Type B pancreatic cell (in vitro differentiated cells): ENCODE results near the gene ZYG11A. TPM values are rescaled to one million over a fixed set of nuclear protein-coding genes. Genes with fewer than 3 reads are reported as not detected.
A peak's percentile ranks its signal among the peaks of the same experiment; 100 is the strongest.
"Not testable (repeated sequence)": the region's sequence is repeated elsewhere in the genome, so short reads cannot be mapped to it uniquely, and the experiment has no call there.

Experiments used
- DNase-seq: peaks from one replicate; pipeline ENCODE4 v3.0.0; 2021; ENCODE audit warnings: mixed read lengths; ENCODE audit not compliant: unreplicated experiment; ENCODE audit errors: extremely low spot score
- H3K27ac Mint-ChIP-seq: 2 replicates; pipeline ENCODE4 v1.8.0; 2021; ENCODE audit warnings: mild to moderate bottlenecking, mixed read lengths
- H3K27me3 Mint-ChIP-seq: 2 replicates; pipeline ENCODE4 v1.8.0; 2021; ENCODE audit warnings: mixed read lengths
- H3K36me3 Mint-ChIP-seq: 2 replicates; pipeline ENCODE4 v1.8.0; 2021; ENCODE audit warnings: mixed read lengths
- H3K4me1 Mint-ChIP-seq: one replicate; pipeline ENCODE4 v1.8.0; 2021; ENCODE audit warnings: mixed read lengths; ENCODE audit not compliant: unreplicated experiment
- H3K4me3 Mint-ChIP-seq: 2 replicates; pipeline ENCODE4 v1.8.0; 2021; ENCODE audit warnings: mild to moderate bottlenecking, mixed read lengths
- H3K9me3 Mint-ChIP-seq: 2 replicates; pipeline ENCODE4 v1.8.0; 2021; ENCODE audit warnings: mixed read lengths
- total RNA-seq: library from RNA; stranded (reverse); gene quantifications from 2 replicates; pipeline ENCODE4 v1.2.1, GENCODE V29; 2021; ENCODE audit warnings: low replicate concordance
- TF ChIP-seq, protein P1 (sequence below): fragments of 200-600 bp; sonication (generic); conservative IDR thresholded peaks from 2 replicates; pipeline ENCODE4 v1.5.0; 2021; ENCODE audit warnings: antibody characterized with exemption, mild to moderate bottlenecking

Gene ZYG11A
- total RNA-seq, 1 donor from 2014 or later, result 0.31 TPM

DNA sequence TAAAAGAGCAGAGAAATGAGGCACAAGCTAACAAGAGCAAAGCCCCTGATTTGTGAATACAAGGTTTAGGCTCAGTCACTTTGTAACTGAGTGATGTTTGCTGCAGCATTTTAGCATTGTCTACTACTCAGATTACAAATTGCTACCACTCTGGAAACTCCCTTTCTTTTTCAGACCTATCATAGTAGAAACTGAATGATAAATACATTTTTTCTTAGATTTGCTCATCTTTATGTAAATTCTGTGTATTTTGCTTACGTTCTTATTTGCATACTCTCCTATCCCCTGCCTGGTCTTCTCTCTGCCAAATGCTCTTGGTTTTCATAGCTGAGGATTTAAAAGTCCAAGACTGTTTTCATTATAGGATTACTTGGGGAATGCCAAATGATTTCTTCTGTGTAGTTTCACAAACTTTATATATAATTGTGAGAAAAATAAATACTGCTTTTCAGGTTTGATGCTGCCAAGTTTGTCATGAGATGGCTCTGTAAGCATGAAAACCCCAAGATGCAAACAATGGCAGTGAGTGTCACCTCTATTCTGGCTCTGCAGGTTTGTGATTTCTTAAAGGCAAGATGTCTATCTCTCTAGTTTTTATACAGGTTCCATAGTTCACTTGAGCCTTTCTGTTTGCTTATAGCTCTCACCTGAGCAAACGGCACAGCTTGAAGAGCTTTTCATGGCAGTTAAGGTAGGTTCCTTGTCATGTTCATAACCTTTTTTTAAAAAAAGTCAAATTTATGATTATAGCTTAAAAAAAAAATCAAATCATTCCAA is 24.7 kb downstream of the ZYG11A start:
- Mint-ChIP-seq H3K36me3 (no peaks in the 10 kb centered on the region), H3K27me3 (no peaks in the 10 kb centered on the region), H3K27ac (peak overlapping the region; percentile 0), H3K4me1 (peaks cover 5% of the 10 kb centered on the region), H3K9me3 (no peaks in the 10 kb centered on the region), H3K4me3 (no peak overlapping the region)
- TF ChIP-seq, protein P1, sequence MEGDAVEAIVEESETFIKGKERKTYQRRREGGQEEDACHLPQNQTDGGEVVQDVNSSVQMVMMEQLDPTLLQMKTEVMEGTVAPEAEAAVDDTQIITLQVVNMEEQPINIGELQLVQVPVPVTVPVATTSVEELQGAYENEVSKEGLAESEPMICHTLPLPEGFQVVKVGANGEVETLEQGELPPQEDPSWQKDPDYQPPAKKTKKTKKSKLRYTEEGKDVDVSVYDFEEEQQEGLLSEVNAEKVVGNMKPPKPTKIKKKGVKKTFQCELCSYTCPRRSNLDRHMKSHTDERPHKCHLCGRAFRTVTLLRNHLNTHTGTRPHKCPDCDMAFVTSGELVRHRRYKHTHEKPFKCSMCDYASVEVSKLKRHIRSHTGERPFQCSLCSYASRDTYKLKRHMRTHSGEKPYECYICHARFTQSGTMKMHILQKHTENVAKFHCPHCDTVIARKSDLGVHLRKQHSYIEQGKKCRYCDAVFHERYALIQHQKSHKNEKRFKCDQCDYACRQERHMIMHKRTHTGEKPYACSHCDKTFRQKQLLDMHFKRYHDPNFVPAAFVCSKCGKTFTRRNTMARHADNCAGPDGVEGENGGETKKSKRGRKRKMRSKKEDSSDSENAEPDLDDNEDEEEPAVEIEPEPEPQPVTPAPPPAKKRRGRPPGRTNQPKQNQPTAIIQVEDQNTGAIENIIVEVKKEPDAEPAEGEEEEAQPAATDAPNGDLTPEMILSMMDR, result no peak
- no peak for DNase-seq

DNA sequence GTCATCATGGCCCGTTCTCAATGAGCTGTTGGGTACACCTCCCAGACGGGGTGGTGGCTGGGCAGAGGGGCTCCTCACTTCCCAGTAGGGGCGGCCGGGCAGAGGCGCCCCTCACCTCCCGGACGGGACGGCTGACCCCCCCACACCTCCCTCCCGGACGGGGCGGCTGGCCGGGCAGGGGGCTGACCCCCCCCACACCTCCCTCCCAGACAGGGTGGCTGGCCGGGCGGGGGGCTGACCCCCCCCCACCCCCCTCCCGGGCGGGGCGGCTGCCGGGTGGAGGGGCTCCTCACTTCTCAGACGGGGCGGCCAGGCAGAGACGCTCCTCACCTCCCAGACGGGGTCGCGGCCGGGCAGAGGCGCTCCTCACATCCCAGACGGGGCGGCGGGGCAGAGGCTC is 27.2 kb downstream of the ZYG11A start:
- not testable (repeated sequence) for H3K4me3 Mint-ChIP-seq, H3K4me1 Mint-ChIP-seq, H3K9me3 Mint-ChIP-seq, H3K36me3 Mint-ChIP-seq, DNase-seq, H3K27ac Mint-ChIP-seq, H3K27me3 Mint-ChIP-seq

DNA sequence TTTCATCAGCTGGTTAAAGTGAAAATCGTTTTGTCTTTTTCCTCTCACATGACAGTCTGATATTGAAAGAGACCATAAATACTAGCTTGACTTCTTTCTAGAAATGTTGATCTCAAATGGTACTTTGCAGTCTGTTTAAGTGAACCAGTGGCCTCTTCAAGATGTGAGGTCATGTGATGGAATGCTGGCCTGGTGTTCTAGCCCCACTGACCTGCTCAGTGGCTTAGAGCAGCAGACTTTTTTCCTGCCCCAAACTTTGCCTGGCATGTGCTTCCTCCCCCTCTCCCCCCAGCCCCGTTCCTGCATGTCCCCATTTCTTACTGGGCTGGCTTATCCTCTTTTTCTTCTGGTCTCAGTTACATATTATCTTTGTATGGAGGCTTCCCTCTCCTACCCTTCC is 34.3 kb downstream of the ZYG11A start:
- Mint-ChIP-seq H3K36me3 (no peaks in the 10 kb centered on the region), H3K4me1 (no peaks in the 10 kb centered on the region), H3K9me3 (no peaks in the 10 kb centered on the region), H3K27ac (no peak overlapping the region), H3K4me3 (no peak overlapping the region), H3K27me3 (no peaks in the 10 kb centered on the region)
- DNase-seq, result no peak
- TF ChIP-seq, protein P1, result no peak

DNA sequence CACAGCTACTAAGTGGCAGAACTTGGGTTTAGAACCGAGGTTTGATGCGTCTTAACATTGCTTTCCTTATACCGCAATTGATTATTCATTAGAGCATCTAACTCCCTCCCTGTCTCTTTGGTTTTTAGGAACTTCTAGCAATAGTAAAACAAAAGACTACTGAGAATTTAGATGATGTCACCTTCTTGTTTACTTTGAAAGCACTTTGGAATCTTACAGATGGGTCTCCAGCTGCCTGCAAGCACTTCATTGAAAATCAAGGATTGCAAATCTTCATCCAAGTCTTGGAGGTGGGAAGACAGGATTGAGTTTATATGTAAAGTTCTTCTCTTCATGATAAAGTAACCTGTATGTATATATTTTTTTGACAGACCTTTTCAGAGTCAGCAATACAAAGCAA is 35.0 kb downstream of the ZYG11A start:
- no peak for DNase-seq
- Mint-ChIP-seq H3K36me3 (no peaks in the 10 kb centered on the region), H3K4me1 (no peaks in the 10 kb centered on the region), H3K27me3 (no peaks in the 10 kb centered on the region), H3K4me3 (no peak overlapping the region), H3K9me3 (no peaks in the 10 kb centered on the region), H3K27ac (no peak overlapping the region)
- TF ChIP-seq, protein P1, result no peak

DNA sequence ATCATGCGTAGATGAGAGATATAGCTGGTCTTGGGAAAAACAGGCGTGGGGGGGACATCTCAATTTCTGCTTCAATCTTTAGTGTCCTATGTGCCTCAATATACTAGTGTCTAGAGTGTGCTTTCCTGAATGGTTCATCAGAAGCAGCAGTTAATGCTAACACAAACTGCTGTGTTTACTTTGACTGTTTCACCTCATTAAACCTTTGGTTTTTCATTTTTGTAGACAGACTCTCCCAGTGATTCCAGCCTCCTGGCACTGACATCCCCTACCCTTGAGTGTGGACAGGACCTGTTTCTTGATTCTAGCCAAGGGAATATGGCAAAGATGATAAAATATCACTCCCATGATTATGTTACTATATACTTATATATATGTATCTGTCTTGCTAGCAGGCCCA is 37.6 kb downstream of the ZYG11A start:
- Mint-ChIP-seq H3K27ac (no peak overlapping the region), H3K9me3 (no peaks in the 10 kb centered on the region), H3K4me1 (no peaks in the 10 kb centered on the region), H3K4me3 (no peak overlapping the region), H3K27me3 (no peaks in the 10 kb centered on the region), H3K36me3 (no peaks in the 10 kb centered on the region)
- DNase-seq, result no peak
- TF ChIP-seq, protein P1, result no peak

DNA sequence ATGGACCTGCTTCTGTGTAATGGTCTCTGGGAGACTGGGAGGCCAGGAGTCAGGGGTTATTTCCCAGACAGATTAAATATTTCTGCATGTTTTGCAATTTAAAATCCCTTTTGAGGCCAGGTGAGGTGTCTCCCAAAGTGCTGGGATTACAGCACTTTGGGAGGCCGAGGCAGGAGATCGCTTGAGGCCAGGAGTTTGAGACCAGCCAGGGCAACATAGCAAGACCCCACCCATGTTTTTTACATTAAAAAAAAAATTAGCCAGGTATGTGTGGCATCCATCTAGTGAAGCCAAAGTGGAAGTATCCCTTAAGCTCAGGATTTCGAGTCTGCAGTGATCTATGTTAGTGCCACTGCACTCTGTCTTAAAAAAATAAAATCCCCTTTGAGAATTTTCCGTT is 44.9 kb downstream of the ZYG11A start:
- no peak overlapping the region for H3K4me3 Mint-ChIP-seq
- no peaks in the 10 kb centered on the region for H3K9me3 Mint-ChIP-seq
- no peak overlapping the region for H3K27ac Mint-ChIP-seq
- TF ChIP-seq, protein P1, result no peak
- H3K36me3 Mint-ChIP-seq, result no peaks in the 10 kb centered on the region
- no peaks in the 10 kb centered on the region for H3K27me3 Mint-ChIP-seq
- no peak for DNase-seq
- H3K4me1 Mint-ChIP-seq, result no peaks in the 10 kb centered on the region
